Activated CD8-positive, alpha-beta T cell treated with anti-CD3 and anti-CD28 coated beads, Interleukin-2, amount 10 ng/mL, durations not matched to agents 7 days and 5 days (primary cell): ENCODE results near the gene TMEM87B. TPM values are rescaled to one million over a fixed set of nuclear protein-coding genes. Genes with fewer than 3 reads are reported as not detected.
A peak's percentile ranks its signal among the peaks of the same experiment; 100 is the strongest.
"Not testable (repeated sequence)": the region's sequence is repeated elsewhere in the genome, so short reads cannot be mapped to it uniquely, and the experiment has no call there.

Source experiments
- ATAC-seq: fragments of 150-1000 bp; cut with Tn5 transposase; one replicate; pipeline ENCODE4 v1.10.0; 2021; ENCODE audit warnings: moderate library complexity
- CTCF ChIA-PET: fragments of 350-600 bp; sonication (Branson Sonifier 250); formaldehyde crosslinking; loops from one replicate; lab custom pipeline; 2021; ENCODE audit warnings: antibody characterized with exemption; lab: Charles Lee
- POLR2A ChIA-PET: fragments of 350-600 bp; sonication (Branson Sonifier 250); formaldehyde crosslinking; loops from one replicate; lab custom pipeline; 2021; ENCODE audit warnings: antibody characterized with exemption; lab: Charles Lee
- DNase-seq: peaks from one replicate; pipeline ENCODE4 v3.0.0-alpha.2; 2020
- H3K27ac Mint-ChIP-seq: one replicate; pipeline ENCODE4 v1.8.0; 2021; ENCODE audit warnings: mild to moderate bottlenecking, mixed read lengths
- H3K27me3 Mint-ChIP-seq: one replicate; pipeline ENCODE4 v1.8.0; 2021; ENCODE audit warnings: low read depth, mixed read lengths
- H3K36me3 Mint-ChIP-seq: one replicate; pipeline ENCODE4 v1.8.0; 2021; ENCODE audit warnings: low read depth, mixed read lengths
- H3K4me1 Mint-ChIP-seq: one replicate; pipeline ENCODE4 v1.8.0; 2021; ENCODE audit warnings: low read depth, mixed read lengths
- H3K4me3 Mint-ChIP-seq: one replicate; pipeline ENCODE4 v1.8.0; 2021; ENCODE audit warnings: mild to moderate bottlenecking, mixed read lengths
- H3K9me3 Mint-ChIP-seq: one replicate; pipeline ENCODE4 v1.8.0; 2022; ENCODE audit warnings: mixed read lengths; ENCODE audit not compliant: insufficient read depth
- total RNA-seq, 2 experiments: library from RNA; stranded (reverse); gene quantifications; one replicate each; pipeline ENCODE4 v1.2.3, GENCODE V29; 2021

Gene TMEM87B
- total RNA-seq, 2 experiments from 2014 or later, result 18.6 to 19.9 TPM

GRCh38 chr2:112035786-112036185 is 19.3 kb upstream of the TMEM87B start:
- POLR2A ChIA-PET, result no interaction called here
- H3K36me3 Mint-ChIP-seq, result no peaks in the 10 kb centered on the region
- CTCF ChIA-PET, result no interaction called here
- no peak overlapping the region for H3K4me3 Mint-ChIP-seq
- H3K9me3 Mint-ChIP-seq, result no peaks in the 10 kb centered on the region
- peaks cover 3% of the 10 kb centered on the region for H3K27me3 Mint-ChIP-seq
- DNase-seq (no peak), ATAC-seq (no peak)
- peaks cover 7% of the 10 kb centered on the region for H3K4me1 Mint-ChIP-seq
- no peak overlapping the region for H3K27ac Mint-ChIP-seq

- CTCF ChIA-PET, ATAC-seq, POLR2A ChIA-PET, H3K27ac Mint-ChIP-seq, H3K4me1 Mint-ChIP-seq, H3K36me3 Mint-ChIP-seq, H3K27me3 Mint-ChIP-seq, DNase-seq, H3K9me3 Mint-ChIP-seq, H3K4me3 Mint-ChIP-seq: not testable (repeated sequence)
These were observed 15.5 kb upstream of the TMEM87B start for GRCh38 chr2:112039556-112039955.

- H3K4me1 Mint-ChIP-seq, H3K9me3 Mint-ChIP-seq, H3K27me3 Mint-ChIP-seq, ATAC-seq, H3K4me3 Mint-ChIP-seq, POLR2A ChIA-PET, CTCF ChIA-PET, H3K36me3 Mint-ChIP-seq, DNase-seq, H3K27ac Mint-ChIP-seq: not testable (repeated sequence)
These were observed 15.0 kb upstream of the TMEM87B start for GRCh38 chr2:112040066-112040465.

- H3K36me3 Mint-ChIP-seq, H3K27ac Mint-ChIP-seq, DNase-seq, H3K27me3 Mint-ChIP-seq, H3K4me1 Mint-ChIP-seq, ATAC-seq, POLR2A ChIA-PET, H3K4me3 Mint-ChIP-seq, H3K9me3 Mint-ChIP-seq, CTCF ChIA-PET: not testable (repeated sequence)
These were observed 13.6 kb upstream of the TMEM87B start for GRCh38 chr2:112041460-112041859.

GRCh38 chr2:112045446-112046014 is 9.5 kb upstream of the TMEM87B start:
- CTCF ChIA-PET, result no interaction called here
- Mint-ChIP-seq H3K9me3 (no peaks in the 10 kb centered on the region), H3K27me3 (peaks cover 20% of the 10 kb centered on the region), H3K4me3 (no peak overlapping the region), H3K36me3 (no peaks in the 10 kb centered on the region), H3K4me1 (no peaks in the 10 kb centered on the region), H3K27ac (no peak overlapping the region)
- ATAC-seq, result no peak
- POLR2A ChIA-PET, result interaction anchor here (1.2 kb wide), 1 partner anchor 162 kb away, joined by 4 read pairs; the partner anchor contains the start of gene ANAPC1
- no peak for DNase-seq

GRCh38 chr2:112046231-112046630 is 8.8 kb upstream of the TMEM87B start:
- Mint-ChIP-seq H3K9me3 (no peaks in the 10 kb centered on the region), H3K27ac (no peak overlapping the region), H3K4me1 (no peaks in the 10 kb centered on the region), H3K4me3 (no peak overlapping the region), H3K36me3 (no peaks in the 10 kb centered on the region), H3K27me3 (peaks cover 20% of the 10 kb centered on the region)
- DNase-seq, result no peak
- POLR2A ChIA-PET, result no interaction called here
- CTCF ChIA-PET, result interaction anchor here (1.1 to 3.6 kb wide), 3 partner anchors 150 to 162 kb away, joined by 3 to 20 read pairs (median 8); partner anchors contain the start of gene ANAPC1
- no peak for ATAC-seq

- ATAC-seq (no peak), DNase-seq (no peak)
- H3K27ac Mint-ChIP-seq, result no peak overlapping the region
- no peak overlapping the region for H3K4me3 Mint-ChIP-seq
- no peaks in the 10 kb centered on the region for H3K36me3 Mint-ChIP-seq
- no peaks in the 10 kb centered on the region for H3K9me3 Mint-ChIP-seq
- H3K4me1 Mint-ChIP-seq, result no peaks in the 10 kb centered on the region
- CTCF ChIA-PET, result interaction anchor here (0.5 to 3.6 kb wide), 8 partner anchors 74 to 196 kb away, joined by 3 to 20 read pairs (median 5); partner anchors contain the start of gene ANAPC1
- H3K27me3 Mint-ChIP-seq, result peaks cover 20% of the 10 kb centered on the region
- POLR2A ChIA-PET, result no interaction called here
These were observed 7.4 kb upstream of the TMEM87B start for GRCh38 chr2:112047537-112048235.

GRCh38 chr2:112048236-112048592 is 6.9 kb upstream of the TMEM87B start:
- POLR2A ChIA-PET, result no interaction called here
- H3K36me3 Mint-ChIP-seq, result no peaks in the 10 kb centered on the region
- H3K4me3 Mint-ChIP-seq, result no peak overlapping the region
- H3K9me3 Mint-ChIP-seq, result no peaks in the 10 kb centered on the region
- H3K4me1 Mint-ChIP-seq, result peaks cover under 1% of the 10 kb centered on the region
- CTCF ChIA-PET, result interaction anchor here (0.5 to 3.6 kb wide), 6 partner anchors 148 to 196 kb away, joined by 3 to 20 read pairs (median 8); partner anchors contain the start of gene ANAPC1
- no peak overlapping the region for H3K27ac Mint-ChIP-seq
- peaks cover 21% of the 10 kb centered on the region for H3K27me3 Mint-ChIP-seq
- DNase-seq (no peak), ATAC-seq (no peak)

GRCh38 chr2:112048887-112049286 is 6.2 kb upstream of the TMEM87B start:
- H3K9me3 Mint-ChIP-seq, result no peaks in the 10 kb centered on the region
- peaks cover 20% of the 10 kb centered on the region for H3K27me3 Mint-ChIP-seq
- peaks cover 7% of the 10 kb centered on the region for H3K4me1 Mint-ChIP-seq
- DNase-seq, result peak; percentile 45
- ATAC-seq, result peak; percentile 61
- no peak overlapping the region for H3K4me3 Mint-ChIP-seq
- H3K27ac Mint-ChIP-seq, result no peak overlapping the region
- H3K36me3 Mint-ChIP-seq, result no peaks in the 10 kb centered on the region
- ChIA-PET POLR2A (no interaction called here), CTCF (interaction anchor here (1.8 to 3.6 kb wide), 3 partner anchors 148 to 161 kb away, joined by 7 to 20 read pairs (median 11); no protein-coding TSS in a partner anchor)

GRCh38 chr2:112050316-112050715 is 4.8 kb upstream of the TMEM87B start:
- DNase-seq (no peak), ATAC-seq (no peak)
- Mint-ChIP-seq H3K27ac (no peak overlapping the region), H3K27me3 (peaks cover 20% of the 10 kb centered on the region), H3K9me3 (no peaks in the 10 kb centered on the region), H3K4me1 (peaks cover 9% of the 10 kb centered on the region), H3K36me3 (no peaks in the 10 kb centered on the region), H3K4me3 (no peak overlapping the region)
- CTCF ChIA-PET, result interaction anchor here (0.5 to 3.8 kb wide), 7 partner anchors 71 to 227 kb away, joined by 3 to 21 read pairs (median 4); no protein-coding TSS in a partner anchor
- POLR2A ChIA-PET, result no interaction called here

- Mint-ChIP-seq H3K36me3 (peaks cover 19% of the 10 kb centered on the region), H3K4me3 (peak overlapping the region; percentile 85), H3K4me1 (peaks cover 36% of the 10 kb centered on the region), H3K27ac (peak overlapping the region; percentile 98), H3K27me3 (peaks cover 4% of the 10 kb centered on the region), H3K9me3 (no peaks in the 10 kb centered on the region)
- peak; percentile 97 for DNase-seq
- ChIA-PET CTCF (interaction anchor here (0.7 to 1.6 kb wide), 4 partner anchors 67 to 529 kb away, joined by 3 read pairs; no protein-coding TSS in a partner anchor), POLR2A (interaction anchor here (0.7 to 1.6 kb wide), 4 partner anchors 200 to 1120 kb away, joined by 3 to 7 read pairs (median 4); partner anchors contain the start of gene ZC3H8)
- peak; percentile 73 for ATAC-seq
These were observed 887 bp upstream of the TMEM87B start for GRCh38 chr2:112053917-112054846.
